Measurements from ENCODE around the gene PTPN6. TPM values are rescaled to one million over a fixed set of nuclear protein-coding genes. Genes with fewer than 3 reads are reported as not detected.
A peak's percentile ranks its signal among the peaks of the same experiment; 100 is the strongest.

PTPN6 gene
- total and polyA plus RNA-seq, 2 of the 13 experiments (the other 11 are each of a cell fraction or from before 2014, with no cell fraction given) = 10.5 to 10.6 TPM

DNA sequence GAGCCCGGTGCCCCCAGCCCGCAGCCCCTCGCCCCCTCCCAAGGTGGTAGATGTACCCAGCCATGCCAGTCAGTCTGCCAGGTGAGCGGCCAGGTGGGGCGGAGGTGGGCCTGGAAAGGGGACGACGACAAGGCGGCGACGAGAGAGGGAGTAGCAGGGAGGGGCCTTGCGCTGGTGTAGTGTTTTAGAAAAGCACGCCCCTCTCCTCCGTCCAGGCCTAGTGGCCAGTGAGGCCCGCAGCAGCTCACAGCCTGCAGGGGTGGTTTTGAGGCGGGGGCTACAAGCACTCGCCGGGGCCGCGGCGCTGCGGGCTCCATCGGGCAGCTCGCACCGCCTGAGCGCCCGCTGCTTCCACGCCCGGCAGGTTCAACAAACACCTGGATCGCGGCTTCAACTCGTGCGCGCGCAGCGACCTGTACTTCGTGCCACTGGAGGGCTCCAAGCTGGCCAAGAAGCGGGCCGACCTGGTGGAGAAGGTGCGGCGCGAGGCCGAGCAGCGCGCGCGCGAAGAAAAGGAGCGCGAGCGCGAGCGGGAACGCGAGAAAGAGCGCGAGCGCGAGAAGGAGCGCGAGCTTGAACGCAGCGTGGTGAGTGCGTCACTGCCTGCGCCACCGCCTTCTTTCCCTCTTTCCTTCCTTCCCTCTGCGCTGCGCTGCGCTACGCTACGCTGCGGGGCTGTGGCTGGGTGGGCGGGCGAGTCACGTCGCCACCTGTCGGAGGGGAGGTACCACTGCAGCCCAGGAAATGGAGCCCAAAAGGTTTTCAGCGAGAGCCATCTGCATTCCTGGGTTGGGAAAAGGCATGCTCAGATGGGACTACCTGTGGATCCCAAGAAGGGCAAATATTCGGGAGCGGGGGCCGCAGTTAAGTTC is 13.4 kb upstream of the PTPN6 start (continued):
- TF ChIP-seq, protein P1, sequence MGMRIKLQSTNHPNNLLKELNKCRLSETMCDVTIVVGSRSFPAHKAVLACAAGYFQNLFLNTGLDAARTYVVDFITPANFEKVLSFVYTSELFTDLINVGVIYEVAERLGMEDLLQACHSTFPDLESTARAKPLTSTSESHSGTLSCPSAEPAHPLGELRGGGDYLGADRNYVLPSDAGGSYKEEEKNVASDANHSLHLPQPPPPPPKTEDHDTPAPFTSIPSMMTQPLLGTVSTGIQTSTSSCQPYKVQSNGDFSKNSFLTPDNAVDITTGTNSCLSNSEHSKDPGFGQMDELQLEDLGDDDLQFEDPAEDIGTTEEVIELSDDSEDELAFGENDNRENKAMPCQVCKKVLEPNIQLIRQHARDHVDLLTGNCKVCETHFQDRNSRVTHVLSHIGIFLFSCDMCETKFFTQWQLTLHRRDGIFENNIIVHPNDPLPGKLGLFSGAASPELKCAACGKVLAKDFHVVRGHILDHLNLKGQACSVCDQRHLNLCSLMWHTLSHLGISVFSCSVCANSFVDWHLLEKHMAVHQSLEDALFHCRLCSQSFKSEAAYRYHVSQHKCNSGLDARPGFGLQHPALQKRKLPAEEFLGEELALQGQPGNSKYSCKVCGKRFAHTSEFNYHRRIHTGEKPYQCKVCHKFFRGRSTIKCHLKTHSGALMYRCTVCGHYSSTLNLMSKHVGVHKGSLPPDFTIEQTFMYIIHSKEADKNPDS (CRISPR knock-in tag; IDR thresholded peaks at IDR 0.05) = no peak
- TF ChIP-seq ZNF550 (CRISPR knock-in tag; IDR thresholded peaks at IDR 0.05; ENCODE audit: borderline replicate concordance) = no peak
- TF ChIP-seq ZNF549 (CRISPR knock-in tag; IDR thresholded peaks at IDR 0.05) = no peak
- peak; percentile 74; the same call in 1 of the 2 replicates for TF ChIP-seq ZNF235 (CRISPR knock-in tag; IDR thresholded peaks at IDR 0.05; ENCODE audit: borderline replicate concordance)
- TF ChIP-seq NFIC (IDR thresholded peaks at IDR 0.05; ENCODE audit: low read length) = no peak
- TF ChIP-seq ZNF136 (CRISPR knock-in tag; IDR thresholded peaks at IDR 0.05; ENCODE audit: low read depth) = 0 out of 2 replicates have a peak, but pooled peaks have one; percentile 75
- TF ChIP-seq ZNF670 (CRISPR knock-in tag; IDR thresholded peaks at IDR 0.05; ENCODE audit: borderline replicate concordance) = peak; percentile 73; the same call in 1 of the 2 replicates
- TF ChIP-seq ZNF205 (CRISPR knock-in tag; IDR thresholded peaks at IDR 0.05) = peak; percentile 87
- TF ChIP-seq PHF8 (CRISPR knock-in tag; IDR thresholded peaks at IDR 0.05) = peak; percentile 88
- TF ChIP-seq ZSCAN31 (CRISPR knock-in tag; IDR thresholded peaks at IDR 0.05; ENCODE audit: low read depth) = peak; percentile 79; the same call in 1 of the 2 replicates
- peak; percentile 51; the same call in 1 of the 2 replicates for TF ChIP-seq ZMYM3 (CRISPR knock-in tag; IDR thresholded peaks at IDR 0.05)
- TF ChIP-seq, protein P2, sequence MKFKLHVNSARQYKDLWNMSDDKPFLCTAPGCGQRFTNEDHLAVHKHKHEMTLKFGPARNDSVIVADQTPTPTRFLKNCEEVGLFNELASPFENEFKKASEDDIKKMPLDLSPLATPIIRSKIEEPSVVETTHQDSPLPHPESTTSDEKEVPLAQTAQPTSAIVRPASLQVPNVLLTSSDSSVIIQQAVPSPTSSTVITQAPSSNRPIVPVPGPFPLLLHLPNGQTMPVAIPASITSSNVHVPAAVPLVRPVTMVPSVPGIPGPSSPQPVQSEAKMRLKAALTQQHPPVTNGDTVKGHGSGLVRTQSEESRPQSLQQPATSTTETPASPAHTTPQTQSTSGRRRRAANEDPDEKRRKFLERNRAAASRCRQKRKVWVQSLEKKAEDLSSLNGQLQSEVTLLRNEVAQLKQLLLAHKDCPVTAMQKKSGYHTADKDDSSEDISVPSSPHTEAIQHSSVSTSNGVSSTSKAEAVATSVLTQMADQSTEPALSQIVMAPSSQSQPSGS (CRISPR knock-in tag; IDR thresholded peaks at IDR 0.05) = peak; percentile 92
- TF ChIP-seq GTF3A (CRISPR knock-in tag; conservative IDR thresholded peaks at IDR 0.05) = no peak
- TF ChIP-seq ZNF598 (CRISPR knock-in tag; IDR thresholded peaks at IDR 0.05; ENCODE audit: borderline replicate concordance) = peak; percentile 94
- TF ChIP-seq PTBP1 (IDR thresholded peaks at IDR 0.05; ENCODE audit: low read depth, low read length, poor library complexity, severe bottlenecking) = no peak
- peak; percentile 95 for TF ChIP-seq RBM39 (IDR thresholded peaks at IDR 0.05; ENCODE audit: low read depth, low read length, poor library complexity, severe bottlenecking)
- TF ChIP-seq ZBTB20 (CRISPR knock-in tag; IDR thresholded peaks at IDR 0.05; ENCODE audit: borderline replicate concordance, low read depth) = no peak
- TF ChIP-seq ZNF746 (CRISPR knock-in tag; IDR thresholded peaks at IDR 0.05) = peak; percentile 56; the same call in 1 of the 2 replicates
- TF ChIP-seq, protein P3, sequence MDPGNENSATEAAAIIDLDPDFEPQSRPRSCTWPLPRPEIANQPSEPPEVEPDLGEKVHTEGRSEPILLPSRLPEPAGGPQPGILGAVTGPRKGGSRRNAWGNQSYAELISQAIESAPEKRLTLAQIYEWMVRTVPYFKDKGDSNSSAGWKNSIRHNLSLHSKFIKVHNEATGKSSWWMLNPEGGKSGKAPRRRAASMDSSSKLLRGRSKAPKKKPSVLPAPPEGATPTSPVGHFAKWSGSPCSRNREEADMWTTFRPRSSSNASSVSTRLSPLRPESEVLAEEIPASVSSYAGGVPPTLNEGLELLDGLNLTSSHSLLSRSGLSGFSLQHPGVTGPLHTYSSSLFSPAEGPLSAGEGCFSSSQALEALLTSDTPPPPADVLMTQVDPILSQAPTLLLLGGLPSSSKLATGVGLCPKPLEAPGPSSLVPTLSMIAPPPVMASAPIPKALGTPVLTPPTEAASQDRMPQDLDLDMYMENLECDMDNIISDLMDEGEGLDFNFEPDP (CRISPR knock-in tag; conservative IDR thresholded peaks at IDR 0.05) = no peak
- peak; percentile 98 for TF ChIP-seq SNAPC2 (CRISPR knock-in tag; IDR thresholded peaks at IDR 0.05)
- TF ChIP-seq MAZ (IDR thresholded peaks at IDR 0.05; ENCODE audit: borderline replicate concordance, low read depth, low read length) = no peak
- TF ChIP-seq MAZ (CRISPR knock-in tag; IDR thresholded peaks at IDR 0.05; ENCODE audit: low read depth) = peak; percentile 90
- no peak for TF ChIP-seq ZNF75D (CRISPR knock-in tag; IDR thresholded peaks at IDR 0.05; ENCODE audit: borderline replicate concordance)
- no peak for TF ChIP-seq CCAR2 (optimal IDR thresholded peaks at IDR 0.05; ENCODE audit: low read depth, low read length)
- TF ChIP-seq ZNF614 (CRISPR knock-in tag; IDR thresholded peaks at IDR 0.05; ENCODE audit: borderline replicate concordance) = peak; percentile 91; the same call in 1 of the 2 replicates
- no peak for TF ChIP-seq ZFP1 (CRISPR knock-in tag; IDR thresholded peaks at IDR 0.05)
